Measurements from ENCODE around the gene UXT.
A peak's percentile ranks its signal among the peaks of the same experiment; 100 is the strongest.

UXT gene

GRCh38 chrX:47633689-47634590 lies 25.0 kb downstream of the UXT start:
- Histone ChIP-seq H3K4me1 (peaks cover 19% of the 10 kb centered on the region), H3K4me2 (no peak overlapping the region), H4K20me1 (no peaks in the 10 kb centered on the region), H3K27me3 (peaks cover 65% of the 10 kb centered on the region), H3K27ac (no peak overlapping the region), H3K4me3 (no peak overlapping the region), H3K9me3 (peaks cover 6% of the 10 kb centered on the region), H3K36me3 (peaks cover 26% of the 10 kb centered on the region), H3K9ac (no peak overlapping the region)
- no peak for TF ChIP-seq Cebpa-rat (IDR thresholded peaks at IDR 0.05)

DNA sequence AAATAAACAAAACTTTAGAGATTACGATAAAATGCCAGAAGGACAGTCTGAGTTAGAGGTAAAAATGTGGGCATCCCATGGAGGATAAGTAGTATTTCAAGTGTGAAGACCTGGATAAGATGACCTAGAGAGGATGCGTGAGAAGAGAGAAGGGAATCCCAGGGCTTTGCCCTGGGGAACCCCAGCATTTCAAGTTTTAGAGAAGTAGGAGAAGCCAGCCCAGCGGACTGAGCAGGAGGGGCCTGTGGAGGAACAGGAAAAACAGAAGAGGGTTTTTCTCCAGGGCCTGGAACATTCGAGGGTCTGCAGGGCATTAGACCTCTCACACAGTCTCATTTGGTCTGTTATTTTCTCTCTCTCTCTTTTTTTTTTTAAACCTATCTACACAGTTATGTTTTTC lies 26.3 kb downstream of the UXT start:
- no peak overlapping the region for H3K4me3 ChIP-seq
- H3K27ac ChIP-seq: no peak overlapping the region
- no peak overlapping the region for H3K9ac ChIP-seq
- no peak overlapping the region for H3K4me2 ChIP-seq
- H3K36me3 ChIP-seq: peaks cover 22% of the 10 kb centered on the region
- peaks cover 19% of the 10 kb centered on the region for H3K4me1 ChIP-seq
- TF ChIP-seq Cebpa-rat (IDR thresholded peaks at IDR 0.05): no peak
- no peaks in the 10 kb centered on the region for H4K20me1 ChIP-seq
- H3K27me3 ChIP-seq: peaks cover 60% of the 10 kb centered on the region
- H3K9me3 ChIP-seq: no peaks in the 10 kb centered on the region

DNA sequence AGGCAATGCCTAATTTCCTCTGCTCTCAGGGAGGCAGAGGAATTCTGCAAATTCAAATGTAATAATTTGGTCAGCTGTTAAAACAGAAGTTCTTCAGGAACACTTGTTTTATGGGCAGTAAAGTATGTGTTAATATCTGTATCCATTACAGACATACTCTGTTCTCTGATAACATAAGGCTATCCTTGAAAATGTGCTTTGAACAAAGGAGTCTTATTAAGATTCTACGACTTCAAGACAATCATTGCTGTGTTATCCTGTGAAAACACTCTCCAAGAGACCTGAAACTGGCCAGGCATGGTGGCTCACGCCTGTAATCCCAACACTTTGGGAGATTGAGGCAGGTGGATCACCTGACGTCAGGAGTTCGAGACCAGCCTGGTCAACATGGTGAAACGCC lies 27.3 kb downstream of the UXT start:
- H3K4me2 ChIP-seq: no peak overlapping the region
- no peak overlapping the region for H3K27ac ChIP-seq
- peaks cover 18% of the 10 kb centered on the region for H3K36me3 ChIP-seq
- H3K9me3 ChIP-seq: no peaks in the 10 kb centered on the region
- no peak overlapping the region for H3K4me3 ChIP-seq
- H3K27me3 ChIP-seq: peaks cover 57% of the 10 kb centered on the region
- H4K20me1 ChIP-seq: no peaks in the 10 kb centered on the region
- TF ChIP-seq Cebpa-rat (IDR thresholded peaks at IDR 0.05): no peak
- peaks cover 19% of the 10 kb centered on the region for H3K4me1 ChIP-seq
- H3K9ac ChIP-seq: no peak overlapping the region

- no peak within 1 kb of the TSS for H3K9ac ChIP-seq
- H3K27ac ChIP-seq: no peak within 1 kb of the TSS
- peaks cover 45% of the 10 kb centered on the region for H3K27me3 ChIP-seq
- H3K4me2 ChIP-seq: peak within 1 kb of the TSS; percentile 64
- no peak for TF ChIP-seq Cebpa-rat (IDR thresholded peaks at IDR 0.05)
- H4K20me1 ChIP-seq: peaks cover 9% of the 10 kb centered on the region; the same call in 1 of the 2 replicates
- no peak within 1 kb of the TSS for H3K4me3 ChIP-seq
- no peaks in the 10 kb centered on the region for H3K9me3 ChIP-seq
- H3K36me3 ChIP-seq: 0 out of 2 replicates have a peak, but pooled peaks cover 5% of the 10 kb centered on the region
- peaks cover 19% of the 10 kb centered on the region for H3K4me1 ChIP-seq
Observed at GRCh38 chrX:47629419-47630200, 29.4 kb downstream of the UXT start, which contains the start of gene CFP. Gene CFP, minus strand, starts transcription at chrX:47629930. Its CDS starts 86 bp downstream, at chrX:47629844.

- Histone ChIP-seq H3K27ac (no peak overlapping the region), H3K4me2 (peak overlapping the region; percentile 7; the same call in 1 of the 2 replicates), H3K9me3 (no peaks in the 10 kb centered on the region), H3K4me1 (peaks cover 19% of the 10 kb centered on the region), H4K20me1 (peaks cover 9% of the 10 kb centered on the region; the same call in 1 of the 2 replicates), H3K36me3 (no peaks in the 10 kb centered on the region), H3K4me3 (no peak overlapping the region), H3K9ac (no peak overlapping the region), H3K27me3 (peaks cover 45% of the 10 kb centered on the region)
- TF ChIP-seq Cebpa-rat (IDR thresholded peaks at IDR 0.05): no peak
Observed at GRCh38 chrX:47628982-47629381, 30.0 kb downstream of the UXT start.

DNA sequence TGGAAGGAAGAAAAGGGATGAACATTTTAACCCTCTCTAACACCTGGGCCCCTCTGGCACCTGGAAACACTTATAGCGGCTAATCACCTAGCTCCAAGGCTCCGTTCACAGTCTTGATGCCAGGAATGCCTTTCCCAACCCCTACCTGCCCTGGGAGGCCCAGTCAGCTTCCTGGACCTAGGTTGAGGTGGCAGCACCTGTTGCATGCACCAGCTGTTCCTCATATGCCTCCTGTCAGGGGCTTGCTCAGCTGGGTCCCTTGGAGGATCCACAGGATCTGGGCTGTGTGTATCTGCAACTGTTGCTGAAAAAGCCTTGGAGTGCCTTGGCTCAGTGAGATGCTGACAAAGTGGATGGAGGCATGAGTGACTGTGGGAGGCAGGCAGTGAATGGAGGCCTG lies 33.6 kb downstream of the UXT start:
- Histone ChIP-seq H3K36me3 (no peaks in the 10 kb centered on the region), H3K4me2 (no peak overlapping the region), H3K4me3 (no peak overlapping the region), H3K27me3 (peaks cover 26% of the 10 kb centered on the region), H3K27ac (no peak overlapping the region), H4K20me1 (peaks cover 9% of the 10 kb centered on the region; the same call in 1 of the 2 replicates), H3K9ac (no peak overlapping the region), H3K4me1 (peaks cover 26% of the 10 kb centered on the region), H3K9me3 (no peaks in the 10 kb centered on the region)
- no peak for TF ChIP-seq Cebpa-rat (IDR thresholded peaks at IDR 0.05)

- peak overlapping the region; percentile 57 for H3K4me3 ChIP-seq
- no peak overlapping the region for H3K27ac ChIP-seq
- peaks cover 9% of the 10 kb centered on the region; the same call in 1 of the 2 replicates for H4K20me1 ChIP-seq
- H3K9ac ChIP-seq: no peak overlapping the region
- H3K4me2 ChIP-seq: peak overlapping the region; percentile 68
- H3K27me3 ChIP-seq: peaks cover 22% of the 10 kb centered on the region
- no peaks in the 10 kb centered on the region for H3K36me3 ChIP-seq
- no peak for TF ChIP-seq Cebpa-rat (IDR thresholded peaks at IDR 0.05)
- H3K4me1 ChIP-seq: peaks cover 12% of the 10 kb centered on the region
- H3K9me3 ChIP-seq: no peaks in the 10 kb centered on the region
Observed at GRCh38 chrX:47623540-47624027, 35.4 kb downstream of the UXT start.

DNA sequence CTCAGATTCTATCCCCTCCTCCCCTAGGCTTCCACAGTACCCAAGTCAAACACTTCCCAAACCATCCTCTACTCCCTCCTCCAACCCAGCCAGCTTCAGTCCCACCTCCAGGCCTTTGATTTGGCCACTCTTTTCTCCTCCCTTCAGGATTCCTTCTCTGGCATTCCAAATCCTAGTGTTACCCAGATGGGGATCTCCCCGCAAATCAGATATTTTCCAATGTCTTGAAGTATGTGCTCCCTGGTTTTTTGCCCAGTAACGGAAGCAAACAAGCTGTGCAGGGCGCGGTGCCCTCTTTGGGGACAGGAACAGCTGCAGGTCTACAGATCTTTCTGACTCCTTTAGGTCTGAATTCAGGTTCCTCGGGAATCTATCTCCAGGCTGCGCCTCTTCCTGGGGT lies 37.1 kb downstream of the UXT start:
- Histone ChIP-seq H3K4me2 (no peak overlapping the region), H3K27me3 (peaks cover 30% of the 10 kb centered on the region), H3K9me3 (no peaks in the 10 kb centered on the region), H4K20me1 (peaks cover 9% of the 10 kb centered on the region; the same call in 1 of the 2 replicates), H3K9ac (no peak overlapping the region), H3K4me3 (no peak overlapping the region), H3K36me3 (no peaks in the 10 kb centered on the region), H3K27ac (no peak overlapping the region), H3K4me1 (peaks cover 9% of the 10 kb centered on the region)
- TF ChIP-seq Cebpa-rat (IDR thresholded peaks at IDR 0.05): no peak

GRCh38 chrX:47620303-47620685 lies 38.7 kb downstream of the UXT start:
- no peak for TF ChIP-seq Cebpa-rat (IDR thresholded peaks at IDR 0.05)
- Histone ChIP-seq H3K4me2 (peak overlapping the region; percentile 43; the same call in 1 of the 2 replicates), H3K4me3 (no peak overlapping the region), H3K4me1 (peaks cover 9% of the 10 kb centered on the region), H3K36me3 (no peaks in the 10 kb centered on the region), H4K20me1 (peaks cover 4% of the 10 kb centered on the region; the same call in 1 of the 2 replicates), H3K9me3 (no peaks in the 10 kb centered on the region), H3K27me3 (peaks cover 40% of the 10 kb centered on the region), H3K9ac (no peak overlapping the region), H3K27ac (no peak overlapping the region)

All from BLaER1 (cell line).